Keratinocyte (primary cell): ENCODE measurements around the gene C11orf86. TPM values are rescaled to one million over a fixed set of nuclear protein-coding genes. Genes with fewer than 3 reads are reported as not detected.

Experiments
- DNase-seq: peaks from one replicate; pipeline ENCODE4 v3.0.0-alpha.2; 2011; ENCODE audit warnings: low read depth, missing footprints, low spot score
- FAIRE-seq: peaks from 2 replicates; lab custom pipeline; 2011; peaks lifted over from hg19 to GRCh38; lab: Jason Lieb, UNC
- H2AFZ ChIP-seq: 2 replicates; pipeline ENCODE4 v1.6.0; 2012; ENCODE audit warnings: low read length, control low read depth, inconsistent platforms; ENCODE audit not compliant: control insufficient read depth
- H3K27ac ChIP-seq: 2 replicates; pipeline ENCODE4 v1.5.1; 2011; ENCODE audit warnings: low read length; ENCODE audit not compliant: control insufficient read depth, insufficient read depth
- H3K27me3 ChIP-seq: 3 replicates; pipeline ENCODE4 v1.6.0; 2011; ENCODE audit warnings: low read length; ENCODE audit not compliant: control insufficient read depth, insufficient read depth; ENCODE audit errors: extremely low read depth
- H3K36me3 ChIP-seq, 2 experiments: 2 replicates in 1 of 2; 3 replicates in 1 of 2; pipeline ENCODE4 v1.5.1; 2011; ENCODE audit warnings: low read length in 2 of 2, mild to moderate bottlenecking in 1 of 2; ENCODE audit not compliant: control insufficient read depth in 2 of 2, insufficient read depth in 2 of 2; ENCODE audit errors: extremely low read depth in 1 of 2
- H3K4me1 ChIP-seq: 3 replicates; pipeline ENCODE4 v1.5.1; 2011; ENCODE audit warnings: low read length; ENCODE audit not compliant: control insufficient read depth, insufficient read depth; ENCODE audit errors: extremely low read depth
- H3K4me2 ChIP-seq: 3 replicates; pipeline ENCODE4 v1.6.0; 2011; ENCODE audit warnings: low read depth, low read length; ENCODE audit not compliant: control insufficient read depth, insufficient read depth; ENCODE audit errors: extremely low read depth
- H3K4me3 ChIP-seq, 3 experiments: fragments of 200-600 bp in 1 of 3; sonication (generic) in 1 of 3; 2 replicates in 2 of 3; 3 replicates in 1 of 3; pipeline ENCODE4 v1.5.1; 2011 to 2016; ENCODE audit warnings: low read length in 3 of 3, mild to moderate bottlenecking in 3 of 3, control low read depth in 2 of 3, inconsistent platforms in 1 of 3, low read depth in 1 of 3, mixed read lengths in 1 of 3, mixed run types in 1 of 3, moderate library complexity in 1 of 3; ENCODE audit not compliant: control insufficient read depth in 2 of 3, insufficient read depth in 2 of 3; ENCODE audit errors: extremely low read depth in 1 of 3
- H3K79me2 ChIP-seq: 2 replicates; pipeline ENCODE4 v1.6.0; 2012; ENCODE audit warnings: low read length; ENCODE audit not compliant: control insufficient read depth, insufficient read depth
- H3K9ac ChIP-seq: 3 replicates; pipeline ENCODE4 v1.6.0; 2011; ENCODE audit warnings: low read length; ENCODE audit not compliant: control insufficient read depth, insufficient read depth; ENCODE audit errors: extremely low read depth
- H3K9me1 ChIP-seq: 3 replicates; pipeline ENCODE4 v1.6.0; 2011; ENCODE audit warnings: low read length; ENCODE audit not compliant: control insufficient read depth, insufficient read depth; ENCODE audit errors: extremely low read depth
- H3K9me3 ChIP-seq: 2 replicates; pipeline ENCODE4 v1.5.1; 2012; ENCODE audit warnings: low read depth, low read length; ENCODE audit not compliant: control insufficient read depth
- H4K20me1 ChIP-seq: 3 replicates; pipeline ENCODE4 v1.6.0; 2011; ENCODE audit warnings: low read length; ENCODE audit not compliant: control insufficient read depth, insufficient read depth; ENCODE audit errors: extremely low read depth
- EZH2 ChIP-seq: IDR thresholded peaks from one replicate; pipeline ENCODE4 v1.6.1; 2012; ENCODE audit warnings: inconsistent platforms, mild to moderate bottlenecking, low read length, moderate library complexity
- dilution Hi-C: fragments of 300-500 bp; cut with MboI; formaldehyde crosslinking; loops from one replicate; pipeline ENCODE4 v1.7.0; 2020; ENCODE audit warnings: low sequenced_read_pairs; ENCODE audit not compliant: extremely low pct_ligation_motif_present
- polyA plus RNA-seq, 5 experiments: library from polyadenylated mRNA; depleted of rRNA in 3 of 5; stranded (reverse) in 3 of 5; stranded (forward) in 1 of 5; unstranded in 1 of 5; fragments of >200 nt; gene quantifications; 1 replicate in 1 of 5; 2 replicates in 3 of 5; 3 replicates in 1 of 5; pipeline versions ENCODE4 v1.2.1 to v1.2.3, GENCODE V29; 2011 to 2012; ENCODE audit warnings: missing spikeins in 2 of 5, low read depth in 1 of 5, low replicate concordance in 1 of 5
- TF ChIP-seq, protein P1 (sequence below), 3 experiments: IDR thresholded peaks in 1 of 3; conservative IDR thresholded peaks in 1 of 3; optimal IDR thresholded peaks in 1 of 3; 2 replicates in 2 of 3; 3 replicates in 1 of 3; pipeline versions ENCODE3 to v1.5.1; 2011; ENCODE audit warnings: low read length in 3 of 3, mild to moderate bottlenecking in 3 of 3, moderate library complexity in 2 of 3, control low read depth in 1 of 3, inconsistent platforms in 1 of 3; ENCODE audit not compliant: insufficient read depth in 2 of 3; ENCODE audit errors: extremely low read depth in 1 of 3

The C11orf86 gene
- polyA plus RNA-seq, 1 donor (not counting 4 experiments of a cell fraction or from before 2014, with no cell fraction given) = not detected

DNA sequence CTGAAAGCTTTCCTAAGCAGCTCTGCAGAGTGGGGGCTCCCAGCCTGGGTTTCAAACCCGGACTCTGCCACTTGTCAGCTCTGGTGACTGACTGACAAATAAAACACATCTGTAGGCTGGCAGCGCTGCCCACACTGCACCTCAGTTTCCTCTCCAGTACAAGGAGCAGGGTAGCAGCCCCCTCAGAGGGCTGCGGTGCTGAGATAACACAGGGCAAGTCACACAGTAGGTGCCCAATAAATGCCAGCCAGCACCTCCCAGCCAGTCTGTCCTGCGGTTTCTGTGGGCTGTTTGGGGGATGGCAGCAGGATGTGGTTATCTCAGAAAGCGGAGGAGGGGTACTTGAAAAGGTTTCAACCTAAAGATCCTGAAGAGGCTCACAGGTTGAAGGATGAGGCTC lies 49.3 kb downstream of the C11orf86 start:
- FAIRE-seq (no peak), DNase-seq (no peak)
- Histone ChIP-seq H3K36me3 (no peaks in the 10 kb centered on the region), H3K9ac (no peak overlapping the region), H3K4me2 (no peak overlapping the region), H3K27ac (no peak overlapping the region), H3K9me3 (no peaks in the 10 kb centered on the region), H3K4me3 (no peak overlapping the region), H2AFZ (no peak overlapping the region), H3K9me1 (no peaks in the 10 kb centered on the region), H3K79me2 (no peaks in the 10 kb centered on the region), H4K20me1 (no peaks in the 10 kb centered on the region), H3K27me3 (peaks cover 26% of the 10 kb centered on the region), H3K4me1 (peaks cover 37% of the 10 kb centered on the region)
- dilution Hi-C loops = no loop called here
- TF ChIP-seq EZH2 = no peak

- H3K4me2 ChIP-seq = no peak overlapping the region
- no peaks in the 10 kb centered on the region for H3K9me3 ChIP-seq
- H3K9me1 ChIP-seq = no peaks in the 10 kb centered on the region
- FAIRE-seq (no peak), DNase-seq (no peak)
- H2AFZ ChIP-seq = no peak overlapping the region
- TF ChIP-seq EZH2 = no peak
- TF ChIP-seq, protein P1, sequence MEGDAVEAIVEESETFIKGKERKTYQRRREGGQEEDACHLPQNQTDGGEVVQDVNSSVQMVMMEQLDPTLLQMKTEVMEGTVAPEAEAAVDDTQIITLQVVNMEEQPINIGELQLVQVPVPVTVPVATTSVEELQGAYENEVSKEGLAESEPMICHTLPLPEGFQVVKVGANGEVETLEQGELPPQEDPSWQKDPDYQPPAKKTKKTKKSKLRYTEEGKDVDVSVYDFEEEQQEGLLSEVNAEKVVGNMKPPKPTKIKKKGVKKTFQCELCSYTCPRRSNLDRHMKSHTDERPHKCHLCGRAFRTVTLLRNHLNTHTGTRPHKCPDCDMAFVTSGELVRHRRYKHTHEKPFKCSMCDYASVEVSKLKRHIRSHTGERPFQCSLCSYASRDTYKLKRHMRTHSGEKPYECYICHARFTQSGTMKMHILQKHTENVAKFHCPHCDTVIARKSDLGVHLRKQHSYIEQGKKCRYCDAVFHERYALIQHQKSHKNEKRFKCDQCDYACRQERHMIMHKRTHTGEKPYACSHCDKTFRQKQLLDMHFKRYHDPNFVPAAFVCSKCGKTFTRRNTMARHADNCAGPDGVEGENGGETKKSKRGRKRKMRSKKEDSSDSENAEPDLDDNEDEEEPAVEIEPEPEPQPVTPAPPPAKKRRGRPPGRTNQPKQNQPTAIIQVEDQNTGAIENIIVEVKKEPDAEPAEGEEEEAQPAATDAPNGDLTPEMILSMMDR (optimal IDR thresholded peaks at IDR 0.05 in 1 of 3, IDR thresholded peaks at IDR 0.05 in 1 of 3, conservative IDR thresholded peaks at IDR 0.05 in 1 of 3; ENCODE audit: extremely low read depth in 1 of 3, insufficient read depth in 2 of 3, low read length in 3 of 3) = no peak
- H3K27ac ChIP-seq = no peak overlapping the region
- dilution Hi-C loops = no loop called here
- peaks cover 27% of the 10 kb centered on the region for H3K27me3 ChIP-seq
- H3K79me2 ChIP-seq = no peaks in the 10 kb centered on the region
- H3K36me3 ChIP-seq = no peaks in the 10 kb centered on the region
- no peak overlapping the region for H3K4me3 ChIP-seq
- no peaks in the 10 kb centered on the region for H4K20me1 ChIP-seq
- peaks cover 37% of the 10 kb centered on the region for H3K4me1 ChIP-seq
- no peak overlapping the region for H3K9ac ChIP-seq
These were observed 49.9 kb downstream of the C11orf86 start for GRCh38 chr11:67024966-67025365.

DNA sequence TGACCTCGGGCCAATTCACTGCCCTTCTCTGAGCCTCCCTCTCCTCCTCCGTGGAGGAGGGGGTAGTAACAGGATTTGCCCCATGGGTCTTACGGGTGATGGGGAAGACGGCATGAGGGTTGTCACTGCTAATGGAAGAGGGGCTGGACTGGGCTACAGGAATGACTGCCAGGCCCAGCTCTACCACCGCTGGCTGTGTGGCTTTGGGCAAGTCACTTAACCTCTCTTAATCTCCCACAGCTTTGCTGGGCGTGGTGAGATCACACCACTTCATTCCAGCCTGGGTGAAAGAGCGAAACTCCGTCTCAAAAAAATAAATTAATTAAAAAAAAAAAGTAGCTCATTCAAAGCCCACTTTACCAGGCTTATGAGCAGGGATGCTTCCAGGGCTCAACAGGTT lies 50.6 kb downstream of the C11orf86 start:
- Histone ChIP-seq H3K79me2 (no peaks in the 10 kb centered on the region), H2AFZ (no peak overlapping the region), H3K36me3 (no peaks in the 10 kb centered on the region), H3K9me1 (no peaks in the 10 kb centered on the region), H3K4me1 (peaks cover 37% of the 10 kb centered on the region), H3K4me3 (no peak overlapping the region), H3K27ac (no peak overlapping the region), H3K4me2 (no peak overlapping the region), H3K27me3 (peaks cover 35% of the 10 kb centered on the region), H3K9me3 (no peaks in the 10 kb centered on the region), H4K20me1 (no peaks in the 10 kb centered on the region), H3K9ac (no peak overlapping the region)
- DNase-seq (no peak), FAIRE-seq (no peak)
- dilution Hi-C loops = no loop called here
- TF ChIP-seq EZH2 = no peak
- TF ChIP-seq, protein P1 (optimal IDR thresholded peaks at IDR 0.05 in 1 of 3, IDR thresholded peaks at IDR 0.05 in 1 of 3, conservative IDR thresholded peaks at IDR 0.05 in 1 of 3; ENCODE audit: extremely low read depth in 1 of 3, insufficient read depth in 2 of 3, low read length in 3 of 3) = no peak
